GM19328 (cell line): ENCODE results near the gene SNIP1.
"Not testable (repeated sequence)": the region's sequence is repeated elsewhere in the genome, so short reads cannot be mapped to it uniquely, and the experiment has no call there.

Experiments used
- ATAC-seq: cut with Tn5 transposase; IDR thresholded peaks from one replicate; pipeline ENCODE4 v1.9.1; 2021; ENCODE audit warnings: mild to moderate bottlenecking, moderate library complexity; ENCODE audit not compliant: unreplicated experiment

SNIP1 gene

DNA sequence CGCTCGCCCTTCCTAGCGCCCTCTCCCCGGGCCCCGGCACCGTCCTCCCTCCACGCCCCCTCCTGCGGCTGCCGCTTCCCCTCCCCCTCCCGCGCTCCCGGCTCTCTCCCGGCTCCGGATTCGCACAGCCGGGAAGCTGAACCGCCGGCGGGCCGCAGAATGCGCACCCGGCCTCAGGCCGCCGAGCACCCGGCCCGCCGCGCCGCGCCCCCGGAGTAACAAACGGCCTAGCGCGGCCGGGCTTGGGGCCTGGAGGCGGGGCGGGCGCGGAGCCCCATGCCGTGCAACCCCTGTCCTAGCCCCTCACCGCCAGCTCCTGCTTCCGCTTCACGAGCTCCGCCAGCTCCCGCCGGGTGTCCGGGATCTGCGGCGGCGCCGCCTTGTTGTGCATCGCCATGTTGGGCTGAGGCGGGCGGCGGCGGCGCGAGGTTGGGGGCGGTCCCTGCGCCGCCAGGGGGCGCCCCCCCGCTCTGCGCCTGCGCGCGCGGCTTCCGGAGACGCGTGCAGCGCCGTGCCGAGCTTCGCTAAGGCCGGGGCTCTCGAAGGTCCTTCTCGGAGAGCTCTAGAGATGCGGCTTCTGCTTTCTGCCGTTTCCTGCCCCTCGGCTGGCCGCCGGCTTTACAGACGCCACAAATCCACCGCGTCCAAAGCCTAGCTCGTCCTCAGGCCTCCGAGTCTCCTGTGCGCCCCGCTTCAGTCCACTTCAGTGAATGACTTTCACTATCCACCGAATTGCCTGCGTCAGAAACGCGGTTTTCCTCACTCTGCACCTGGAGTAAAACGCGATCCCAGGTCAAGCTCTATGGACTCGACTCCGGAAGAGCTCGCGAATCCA is 39.5 kb downstream of the SNIP1 start, which contains the start of gene MEAF6:
TSS of gene MEAF6 (minus strand) at position 417 of the 835 bp plus-strand sequence. CDS start at position 397, 20 bp downstream.
- ATAC-seq, result peak; percentile 87

DNA sequence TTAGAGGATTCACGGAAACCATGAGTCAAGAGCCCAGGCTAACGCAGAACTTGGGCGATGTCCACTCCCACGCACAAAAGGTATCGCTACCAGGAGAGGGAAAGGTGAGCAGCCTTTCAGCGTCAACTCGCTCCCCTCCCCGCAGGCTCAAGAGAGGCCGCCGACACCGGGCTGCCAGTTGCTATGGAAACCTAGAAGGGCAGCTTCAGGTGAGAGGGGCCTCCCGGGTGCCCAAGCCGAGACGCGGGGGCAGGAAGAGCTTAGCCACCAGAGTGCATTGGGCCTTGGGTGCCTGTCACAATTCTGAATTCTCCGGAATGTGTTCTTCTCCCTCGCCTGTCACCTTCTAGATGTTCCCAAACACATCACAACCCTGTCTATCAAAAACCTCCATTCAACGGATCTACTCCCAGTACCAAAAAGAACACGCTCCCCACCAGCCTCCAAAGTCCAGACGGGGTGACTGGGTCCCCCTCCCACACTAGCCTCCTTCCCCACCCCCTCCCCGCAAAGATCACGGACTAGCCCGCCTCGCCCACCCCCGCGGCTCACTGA is 40.2 kb downstream of the SNIP1 start:
- ATAC-seq, result peak; percentile 19

DNA sequence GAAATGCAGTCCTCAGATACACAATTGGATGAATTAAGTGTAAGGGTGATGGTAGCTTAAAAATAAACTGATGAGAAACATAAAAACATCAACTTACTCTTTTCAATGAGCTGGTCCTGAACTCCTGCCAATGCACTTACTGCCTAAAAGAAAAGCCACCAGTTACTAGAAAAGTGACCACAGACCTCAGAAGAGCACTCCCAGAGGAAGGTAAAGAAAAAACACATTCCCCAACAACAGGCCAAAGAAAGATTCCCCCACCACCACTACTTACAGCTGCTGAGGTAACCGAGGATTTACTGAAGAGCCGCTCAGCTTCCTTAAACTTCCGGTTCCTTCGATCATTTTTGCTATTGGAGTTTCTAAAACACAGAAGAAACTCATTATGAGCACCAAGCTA is 44.9 kb downstream of the SNIP1 start:
- ATAC-seq, result no peak

DNA sequence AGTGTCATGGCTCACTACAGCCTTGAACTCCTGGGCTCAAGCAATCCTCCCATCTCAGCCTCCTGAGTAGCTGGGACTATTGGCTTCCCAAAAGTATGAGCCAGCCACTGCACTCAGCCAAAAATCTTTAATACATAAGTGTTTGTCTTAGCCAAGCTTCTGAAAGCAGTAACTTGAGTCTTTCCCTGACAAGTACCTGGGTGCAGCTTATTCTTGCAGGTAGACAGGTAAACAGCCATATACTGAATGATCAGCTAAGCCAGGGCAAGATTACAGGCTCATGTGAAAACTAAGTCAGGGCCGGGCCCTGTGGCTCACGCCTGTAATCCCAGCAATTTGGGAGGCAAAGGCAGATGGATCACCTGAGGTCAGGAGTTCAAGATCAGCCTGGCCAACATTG is 47.4 kb downstream of the SNIP1 start:
- ATAC-seq, result no peak

DNA sequence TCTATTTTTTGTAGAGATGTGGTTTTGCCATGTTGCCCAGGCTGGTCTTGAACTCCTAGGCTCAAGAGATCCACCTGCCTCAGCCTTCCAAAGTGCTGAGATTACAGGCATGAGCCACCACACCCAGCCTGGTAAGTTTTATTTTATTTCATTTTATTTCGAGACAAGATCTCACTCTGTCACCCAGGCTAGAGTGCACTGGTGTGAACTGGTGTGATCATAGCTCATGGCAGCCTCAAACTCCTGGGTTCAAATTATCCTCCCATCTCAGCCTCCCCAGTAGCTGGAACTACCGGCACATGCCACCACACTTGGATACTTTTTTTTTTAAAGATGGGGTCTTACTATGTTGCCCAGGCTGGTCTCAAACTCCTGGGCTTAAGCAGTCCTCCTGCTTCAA is 51.3 kb downstream of the SNIP1 start:
- ATAC-seq, result not testable (repeated sequence)

DNA sequence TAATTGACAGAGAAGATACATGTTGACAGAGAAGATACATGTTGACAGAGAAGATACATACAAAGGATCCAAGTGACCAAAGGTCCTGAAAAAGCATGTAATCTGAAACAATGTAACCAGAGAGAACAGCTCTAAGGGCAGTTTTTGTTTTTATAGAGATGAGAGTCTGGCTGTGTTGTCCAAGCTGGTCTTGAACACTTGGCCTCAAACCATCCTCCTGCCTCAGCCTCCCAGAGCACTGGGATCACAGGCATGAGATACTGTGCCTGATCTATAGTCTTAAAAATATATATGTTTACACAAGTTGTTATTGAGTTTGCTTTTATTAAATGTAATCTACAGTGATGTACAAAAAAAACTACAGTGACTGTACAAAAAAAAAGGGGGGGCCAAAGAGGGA is 52.0 kb downstream of the SNIP1 start:
- no peak for ATAC-seq

DNA sequence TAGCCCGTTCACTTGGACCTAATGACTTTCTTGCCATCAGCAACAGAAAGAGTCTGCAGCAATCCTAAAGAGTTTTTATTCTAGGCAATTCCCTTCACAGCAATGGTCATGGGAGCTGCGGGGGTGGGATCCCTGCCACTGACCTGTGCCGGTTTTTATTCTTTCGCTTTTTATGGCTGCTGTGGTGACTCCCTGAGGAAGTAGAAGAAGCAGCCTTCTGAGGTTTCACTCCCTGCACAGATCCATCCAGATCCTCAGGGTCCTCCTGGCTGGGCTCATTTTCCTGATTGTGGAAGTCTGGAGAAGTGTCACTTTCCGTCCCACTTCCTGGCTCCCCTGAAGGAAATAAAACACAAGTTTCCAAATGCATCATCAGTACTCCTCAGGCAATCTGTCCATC is 52.4 kb downstream of the SNIP1 start:
- no peak for ATAC-seq

DNA sequence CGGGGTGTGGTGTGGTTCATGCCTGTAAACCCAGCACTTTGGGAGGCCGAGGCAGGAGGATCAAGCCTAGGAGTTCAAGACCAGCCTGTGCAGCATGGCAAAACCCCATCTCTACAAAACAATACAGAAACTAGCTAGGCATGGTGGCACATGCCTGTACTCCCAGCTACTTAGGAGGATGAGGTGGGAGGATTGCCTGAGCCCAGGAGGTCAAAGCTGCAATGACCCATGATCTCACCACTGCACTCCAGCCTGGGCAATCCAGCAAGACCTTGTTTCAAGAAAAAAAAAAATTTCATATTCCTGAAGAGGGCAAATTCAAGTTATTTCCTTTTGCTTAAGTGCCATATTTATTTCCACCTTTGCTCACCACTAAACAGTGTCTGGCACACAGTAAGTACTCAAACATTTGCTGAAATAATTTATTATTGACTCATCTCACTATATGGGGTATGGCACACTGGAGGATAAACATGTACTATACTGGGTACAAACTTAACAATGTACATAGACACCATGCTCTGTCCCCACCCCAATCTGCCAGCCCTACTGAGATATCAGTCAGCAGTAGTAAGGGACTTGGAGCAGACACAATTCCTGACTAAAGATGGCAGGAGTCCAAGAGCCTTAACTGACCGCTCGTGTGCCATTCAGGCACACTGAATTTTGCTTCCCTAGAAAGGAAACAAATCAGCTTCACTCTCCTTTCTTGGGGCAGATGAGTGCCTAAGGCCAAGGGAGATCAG is 55.0 kb downstream of the SNIP1 start:
- no peak for ATAC-seq

DNA sequence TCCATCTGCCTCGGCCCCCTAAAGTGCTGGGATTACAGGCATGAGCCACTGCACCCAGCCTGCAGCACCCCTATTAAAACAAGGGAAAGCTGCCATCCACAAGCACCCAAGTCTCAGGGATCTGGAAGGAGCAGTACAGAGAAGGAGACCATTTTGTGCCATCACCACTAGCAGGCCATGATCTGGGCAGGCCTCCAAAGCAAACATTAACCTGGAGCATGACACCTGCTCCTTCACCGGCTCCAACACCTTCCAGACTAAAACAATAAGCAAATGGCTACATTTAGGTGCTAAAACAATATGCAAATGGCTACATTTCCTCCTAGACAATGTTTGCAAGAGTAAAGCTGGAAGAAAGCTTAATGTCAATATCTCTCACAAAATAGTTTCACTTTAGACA is 56.3 kb downstream of the SNIP1 start:
- ATAC-seq, result no peak

DNA sequence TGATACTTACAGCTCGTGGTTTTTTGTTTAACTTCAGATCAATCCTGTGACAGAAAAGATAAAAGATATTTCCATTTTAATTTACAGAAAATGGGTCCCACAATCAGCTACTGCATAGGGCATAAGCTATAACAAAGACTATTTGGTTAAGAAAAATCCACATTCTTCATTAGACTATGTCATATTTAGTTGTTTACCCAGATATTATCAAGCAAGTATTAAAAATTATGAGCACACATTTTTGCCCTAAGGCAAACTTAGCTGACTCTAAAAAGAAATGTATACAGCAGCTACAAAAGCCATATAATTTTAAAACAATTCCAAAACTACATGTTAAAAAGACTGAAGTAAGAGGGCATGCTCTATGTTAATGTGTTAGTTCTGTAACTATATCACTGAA is 58.2 kb downstream of the SNIP1 start:
- no peak for ATAC-seq

DNA sequence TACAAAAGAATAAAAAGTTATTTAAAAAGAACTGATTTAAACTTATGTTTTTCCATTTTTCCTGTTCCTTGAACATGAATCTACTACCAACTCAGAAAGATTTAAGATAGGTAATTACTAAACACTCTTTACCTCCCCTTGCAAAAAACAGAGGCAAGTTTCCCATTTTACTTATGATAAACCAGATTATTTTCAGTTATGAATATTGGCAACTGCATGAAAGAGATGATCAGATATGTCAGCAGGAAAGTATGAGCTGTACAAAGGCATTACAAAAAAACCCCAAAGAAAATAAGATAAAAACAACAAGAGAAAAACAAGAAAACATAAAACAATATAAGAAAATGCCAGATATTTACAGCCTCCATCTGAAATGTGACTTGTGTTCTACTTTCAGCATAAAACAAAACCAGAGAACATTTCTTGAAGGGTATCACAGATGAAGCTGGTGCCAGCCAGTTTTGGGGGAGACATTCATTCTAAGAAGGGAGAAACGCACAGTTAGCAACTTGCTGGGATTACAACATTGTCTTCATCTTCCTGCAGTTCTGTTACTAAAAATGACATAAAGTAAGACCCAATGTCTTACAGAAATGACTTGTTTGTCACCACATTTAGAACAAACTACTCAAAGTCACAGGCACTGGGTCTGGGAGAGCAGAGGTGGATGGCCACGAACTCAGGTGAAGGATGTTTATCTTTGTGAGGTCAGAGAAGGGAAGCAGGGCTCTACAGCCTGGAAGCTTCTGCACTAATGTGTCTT is 60.6 kb downstream of the SNIP1 start:
- no peak for ATAC-seq

DNA sequence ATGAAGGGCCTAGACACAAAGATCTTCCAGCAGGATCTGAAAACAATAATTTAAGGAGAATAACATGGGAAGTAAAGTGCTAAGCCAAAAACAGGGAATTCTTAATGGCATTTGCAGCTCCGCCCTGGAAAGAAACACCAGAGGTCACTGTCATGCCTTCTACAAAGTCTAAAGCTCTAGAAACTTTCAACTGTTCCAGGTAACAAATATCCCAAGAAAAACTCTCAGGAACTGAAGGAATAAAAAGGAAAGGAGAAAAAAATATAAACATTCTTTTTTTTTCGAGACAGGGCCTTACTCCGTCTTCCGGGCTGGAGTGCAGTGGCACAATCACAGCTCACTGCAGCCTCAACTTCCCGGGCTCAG is 66.5 kb downstream of the SNIP1 start:
- ATAC-seq, result no peak

DNA sequence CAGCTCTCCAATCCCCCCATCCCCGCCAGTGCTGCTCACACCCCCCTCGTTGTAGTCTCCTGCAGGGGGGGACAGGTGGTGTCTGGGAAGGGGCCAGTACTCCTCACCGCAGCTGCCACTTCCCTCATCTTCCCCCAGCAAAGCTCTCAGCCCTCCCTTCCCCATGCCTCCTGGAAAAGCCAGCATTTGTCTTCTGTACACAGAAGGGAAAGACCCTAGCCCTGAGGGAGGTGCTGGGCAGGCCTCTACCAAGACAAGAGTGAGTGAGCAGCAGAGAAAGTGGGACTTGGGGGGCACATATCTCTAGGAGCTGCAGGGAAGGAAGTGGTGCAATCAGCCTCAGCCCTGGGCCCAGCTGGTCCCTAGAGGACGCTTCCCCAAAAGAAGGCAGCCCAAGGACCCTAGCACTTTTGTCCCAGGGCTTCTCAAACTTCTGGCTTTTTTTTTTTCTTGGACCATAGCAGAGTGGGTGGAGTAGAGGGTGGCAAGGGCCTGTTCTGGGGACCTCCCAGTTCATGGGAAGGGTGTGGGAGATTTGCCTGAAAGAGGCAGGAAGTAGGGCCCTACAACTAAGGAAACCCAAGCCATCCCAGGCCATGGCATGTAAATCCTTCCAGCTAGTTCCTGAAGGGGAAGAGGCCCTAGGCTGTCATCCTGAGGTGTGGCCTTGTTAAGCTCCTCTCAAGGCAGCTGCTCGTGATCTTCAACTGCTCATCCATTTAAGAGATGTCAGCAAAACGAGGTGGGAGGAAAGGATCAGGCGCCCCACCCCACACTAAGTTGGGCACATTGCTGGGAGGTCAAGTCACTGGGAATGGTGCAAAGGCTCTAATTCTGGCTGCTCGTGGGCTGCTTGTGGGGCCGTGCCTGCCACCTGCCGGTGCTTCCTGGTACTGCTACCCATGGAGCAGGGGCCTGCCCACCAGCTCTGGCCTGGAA is 67.1 kb downstream of the SNIP1 start:
- no peak for ATAC-seq

DNA sequence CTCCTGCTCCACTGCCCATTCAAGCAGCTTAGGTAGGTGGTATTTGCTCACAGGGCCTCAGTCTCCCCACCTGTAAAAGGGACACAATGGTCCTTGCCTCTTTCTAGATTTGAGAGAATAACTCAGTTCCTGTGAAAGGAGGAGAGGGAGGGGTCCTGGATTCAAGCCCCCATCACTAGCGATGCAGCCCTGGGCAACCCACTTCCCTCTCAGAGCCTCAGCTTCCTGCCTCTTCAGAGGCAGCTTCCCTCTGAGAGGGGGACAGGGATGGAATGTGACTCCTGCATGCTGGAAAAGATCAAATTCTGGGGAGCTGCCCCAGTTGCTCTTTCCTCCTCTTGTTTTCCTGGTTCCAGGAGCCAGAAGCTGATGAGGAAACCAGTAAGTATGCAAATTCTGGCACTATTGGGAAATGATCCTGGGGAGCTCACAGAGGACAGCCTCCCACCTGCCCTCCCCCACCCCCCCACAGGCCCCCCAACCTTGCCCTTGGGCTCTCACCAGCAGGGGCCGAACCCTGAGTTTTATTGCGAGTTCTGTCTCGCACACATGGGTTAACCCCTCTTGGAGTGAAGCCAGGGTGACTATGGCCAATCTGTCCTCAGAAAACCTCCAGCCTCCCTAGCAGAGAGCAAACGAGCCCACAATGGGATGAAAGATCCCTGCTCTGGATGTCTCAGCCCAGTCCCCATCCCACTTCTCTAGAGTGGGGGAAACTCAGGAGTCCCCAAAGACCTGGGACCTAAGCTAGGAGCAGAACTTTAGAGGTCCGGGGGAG is 68.0 kb downstream of the SNIP1 start:
- ATAC-seq, result no peak
